ENCODE results near the gene TSHR.
A peak's percentile ranks its signal among the peaks of the same experiment; 100 is the strongest.

TSHR gene

DNA sequence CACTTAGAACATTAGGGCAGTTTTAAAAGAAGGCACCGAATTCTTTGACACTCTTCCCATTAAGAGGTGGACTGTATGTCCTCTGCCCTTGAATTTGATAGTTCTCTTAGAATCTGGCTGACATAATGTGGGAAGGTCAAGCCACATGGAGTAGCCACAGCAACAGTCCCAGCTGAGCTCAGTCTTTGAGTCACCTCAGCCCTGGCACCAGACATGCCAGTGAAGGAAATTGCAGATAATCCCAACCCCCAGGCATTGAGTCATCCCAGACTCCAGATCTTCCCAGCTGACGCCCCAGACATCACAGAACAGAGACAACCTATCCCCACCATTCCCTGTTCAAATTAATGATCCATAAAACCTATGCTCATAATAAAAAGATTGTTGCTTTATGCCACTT lies 181.9 kb downstream of the TSHR start:
- no peak for DNase-seq (ENCODE audit: low read depth in 2 of 2)

DNA sequence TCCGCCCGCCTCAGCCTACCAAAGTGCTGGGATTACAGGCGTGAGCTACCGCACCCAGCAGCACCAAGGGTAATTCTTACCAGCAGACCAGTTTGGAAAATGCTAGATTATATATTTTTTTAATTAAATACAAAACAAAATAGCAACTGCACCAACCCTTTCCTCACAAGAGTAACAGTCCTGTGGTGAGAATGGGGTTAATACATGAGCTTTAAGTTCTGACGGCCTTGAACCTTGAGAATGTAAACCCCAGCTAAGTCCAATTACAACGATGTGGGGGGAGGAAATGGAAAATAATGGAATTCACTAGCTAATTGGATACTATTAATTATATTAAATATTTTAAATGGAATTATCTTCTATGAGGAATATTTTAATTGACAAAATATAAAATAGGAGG lies 183.0 kb downstream of the TSHR start:
- DNase-seq (ENCODE audit: low read depth in 2 of 2), result no peak

DNA sequence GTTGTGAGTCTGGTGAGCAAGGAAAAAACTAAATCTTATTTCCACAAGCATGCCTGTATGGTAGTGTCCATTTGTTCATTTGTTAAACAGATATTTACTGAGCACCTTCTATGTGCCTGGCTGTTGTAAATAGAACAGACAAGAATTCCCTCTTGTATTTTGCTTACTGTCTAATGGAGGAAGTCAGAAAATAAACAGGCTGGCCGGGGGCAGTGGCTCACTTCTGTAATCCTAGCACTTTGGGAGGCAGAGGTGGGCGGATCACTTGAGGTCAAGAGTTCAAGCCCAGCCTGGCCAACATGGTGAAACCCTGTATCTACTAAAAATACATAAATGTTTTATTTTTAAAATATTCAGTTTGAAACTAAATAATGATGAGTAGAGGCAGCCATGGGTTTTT lies 186.0 kb downstream of the TSHR start:
- no peak for DNase-seq (ENCODE audit: low read depth in 2 of 2)

DNA sequence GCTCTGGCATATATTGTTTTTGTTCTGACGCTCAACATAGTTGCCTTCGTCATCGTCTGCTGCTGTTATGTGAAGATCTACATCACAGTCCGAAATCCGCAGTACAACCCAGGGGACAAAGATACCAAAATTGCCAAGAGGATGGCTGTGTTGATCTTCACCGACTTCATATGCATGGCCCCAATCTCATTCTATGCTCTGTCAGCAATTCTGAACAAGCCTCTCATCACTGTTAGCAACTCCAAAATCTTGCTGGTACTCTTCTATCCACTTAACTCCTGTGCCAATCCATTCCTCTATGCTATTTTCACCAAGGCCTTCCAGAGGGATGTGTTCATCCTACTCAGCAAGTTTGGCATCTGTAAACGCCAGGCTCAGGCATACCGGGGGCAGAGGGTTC lies 188.4 kb downstream of the TSHR start:
- DNase-seq (ENCODE audit: low read depth in 2 of 2), result no peak

DNA sequence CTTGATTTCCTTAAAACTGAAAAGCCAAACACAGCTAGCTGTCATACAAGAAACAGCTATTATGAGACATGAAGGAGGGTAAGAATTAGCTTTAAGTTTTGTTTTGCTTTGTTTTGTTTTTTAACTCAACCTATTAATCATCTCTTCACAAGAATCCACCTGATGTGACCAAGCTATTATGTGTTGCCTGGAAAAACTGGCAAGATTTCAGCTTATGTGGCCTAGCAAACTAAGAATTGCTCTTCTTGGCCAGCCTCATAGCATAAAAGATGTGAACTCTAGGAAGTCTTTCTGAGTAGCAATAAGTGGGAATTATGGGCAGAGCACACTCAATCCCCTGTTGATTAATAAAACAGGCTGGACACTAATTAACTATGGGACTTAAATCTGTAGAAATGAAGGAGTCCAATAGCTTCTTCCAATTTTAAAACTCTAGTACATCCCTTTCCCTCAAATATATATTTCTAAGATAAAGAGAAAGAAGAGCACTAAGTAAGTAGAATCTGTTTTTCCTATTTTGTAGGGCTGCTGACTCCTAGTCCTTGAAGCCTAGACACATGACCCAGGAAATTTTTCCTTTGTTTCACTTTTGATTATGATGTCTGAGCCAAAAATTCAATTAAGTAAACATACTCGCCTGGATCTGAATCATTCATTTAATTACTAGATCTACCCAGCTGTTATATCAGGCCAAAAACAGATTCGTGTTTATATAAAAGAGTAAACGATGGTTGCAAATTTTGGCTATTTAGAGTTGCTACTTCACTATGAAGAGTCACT lies 189.6 kb downstream of the TSHR start:
- DNase-seq (ENCODE audit: low read depth in 2 of 2), result no peak

DNA sequence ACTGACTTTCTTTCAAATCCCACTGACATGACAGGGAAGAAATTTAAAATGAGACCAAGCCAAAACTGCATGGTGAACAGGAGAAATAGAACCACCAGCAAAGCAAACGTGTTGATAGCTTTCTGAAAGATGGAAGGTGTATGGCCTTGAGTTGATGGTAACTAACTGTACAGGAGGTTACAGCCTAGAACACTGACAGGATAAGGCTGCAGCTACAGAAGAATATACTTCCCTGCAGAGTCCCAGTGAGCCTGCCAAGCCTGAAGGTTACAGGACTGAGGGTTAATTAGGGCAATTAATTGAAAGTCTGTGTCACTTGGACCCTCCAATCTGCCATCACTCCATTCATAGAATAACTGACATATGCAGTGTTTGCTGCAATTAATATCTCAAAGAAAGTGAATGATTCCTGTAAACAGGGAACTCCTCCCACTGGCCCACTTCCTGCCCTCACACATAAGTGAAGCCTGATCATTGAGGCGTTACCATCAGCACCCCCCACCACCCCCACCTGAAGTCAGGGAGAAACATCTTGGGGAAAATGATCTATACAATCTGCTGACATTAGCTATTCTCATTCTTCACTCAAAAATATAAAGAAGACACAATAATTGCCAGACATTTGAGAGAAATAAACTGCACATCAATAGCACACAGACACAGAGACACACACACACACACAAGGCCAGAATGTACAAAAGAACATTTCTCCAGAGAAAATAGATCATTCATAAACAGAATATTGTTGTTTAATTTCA lies 191.9 kb downstream of the TSHR start:
- no peak for DNase-seq (ENCODE audit: low read depth in 2 of 2)

DNA sequence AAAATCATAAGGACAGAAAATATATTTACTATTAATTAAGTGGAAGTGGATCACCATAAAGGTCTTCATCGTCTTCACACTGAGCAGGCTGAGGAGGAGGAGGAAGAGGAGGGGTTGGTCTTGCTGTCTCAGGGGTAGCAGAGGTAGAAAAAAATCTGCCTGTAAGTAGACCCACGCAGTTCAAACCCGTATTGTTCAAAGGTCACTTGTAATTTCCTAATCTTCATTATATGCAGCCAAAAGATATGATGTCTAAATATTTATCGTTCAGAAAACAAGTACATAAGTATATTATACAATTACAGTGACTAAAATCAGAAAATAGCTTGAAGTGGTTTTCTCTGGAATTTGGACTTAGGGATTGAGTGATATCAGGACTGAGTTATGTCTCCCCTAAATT lies 193.2 kb downstream of the TSHR start:
- DNase-seq (ENCODE audit: low read depth in 2 of 2), result no peak

DNA sequence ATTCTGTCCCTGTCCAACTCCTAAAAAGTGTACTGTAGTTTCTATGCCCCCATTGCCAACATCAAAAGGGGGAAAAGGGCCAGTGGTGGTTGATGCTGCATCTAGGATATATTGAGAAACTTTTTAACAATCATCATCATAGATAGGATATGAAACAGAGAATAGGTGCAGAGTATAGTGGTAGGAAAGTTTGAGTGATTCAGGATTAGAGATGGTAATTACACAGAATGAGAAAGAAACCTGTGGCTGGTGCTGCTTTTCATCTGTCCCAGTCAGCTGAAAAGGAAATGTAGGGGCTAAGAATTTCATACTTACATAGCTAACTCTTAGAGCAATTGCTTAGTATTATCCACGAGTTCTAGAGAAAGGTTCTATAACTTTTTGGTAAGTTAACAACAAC lies 197.8 kb downstream of the TSHR start:
- DNase-seq (ENCODE audit: low read depth in 2 of 2), result peak in 1 of 2 donors; percentile 3

DNA sequence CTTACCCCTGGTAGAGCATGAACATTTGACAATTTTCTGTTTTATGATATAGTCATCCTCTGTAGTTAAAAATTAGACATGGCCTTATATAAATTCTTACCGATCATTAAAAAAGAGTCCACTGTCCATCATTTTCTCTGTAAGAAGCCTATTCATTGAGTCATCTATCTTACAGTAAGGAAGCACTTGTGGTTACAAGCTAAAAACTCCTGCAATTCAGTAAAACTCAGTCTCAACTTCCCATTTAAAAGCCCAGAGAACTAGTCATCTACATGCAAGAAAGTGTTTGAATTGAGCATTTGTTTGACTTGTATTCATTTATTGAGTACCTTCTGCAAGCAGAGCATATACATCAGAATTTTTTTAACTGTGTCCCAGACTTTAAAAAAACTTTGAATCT lies 202.0 kb downstream of the TSHR start:
- no peak for DNase-seq (ENCODE audit: low read depth in 2 of 2)

DNA sequence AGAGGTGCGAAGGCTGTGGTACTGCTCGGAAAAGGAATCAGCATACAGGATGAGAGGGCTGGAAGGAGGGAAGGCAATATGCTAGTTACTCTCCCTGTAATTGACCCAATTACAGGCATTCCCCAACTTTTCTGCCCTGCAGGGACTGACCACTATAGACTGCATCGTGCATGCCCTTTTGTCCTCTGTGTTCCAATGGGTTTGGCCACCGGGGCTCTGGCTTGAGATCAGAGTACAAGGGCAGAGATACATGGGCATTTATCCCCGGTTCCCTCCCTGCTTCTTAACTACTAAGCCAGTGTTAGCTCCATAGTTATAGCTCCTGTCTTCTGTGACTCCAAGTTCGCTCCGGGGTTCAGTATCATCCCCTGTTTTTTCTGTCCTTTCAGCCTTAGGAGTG lies 205.7 kb downstream of the TSHR start:
- no peak for DNase-seq (ENCODE audit: low read depth in 2 of 2)

DNA sequence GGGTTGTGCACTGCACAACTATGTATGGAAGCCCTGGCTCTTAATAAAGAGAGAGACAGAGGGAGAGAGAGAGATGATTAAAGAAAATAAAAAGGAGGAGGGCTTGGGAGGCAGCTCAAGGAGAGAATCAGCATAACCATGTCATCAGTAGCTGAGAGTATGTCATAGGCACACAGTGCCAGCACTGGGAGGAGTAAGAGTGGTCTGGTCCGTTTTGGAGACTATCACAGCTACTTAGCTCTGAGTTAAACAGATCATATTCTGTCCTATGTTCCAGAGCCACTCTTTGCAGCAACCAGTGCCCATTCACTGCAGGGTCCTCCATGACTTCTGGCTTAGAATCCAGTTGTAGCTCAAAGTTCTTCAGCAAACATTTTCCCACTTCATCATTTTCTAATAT lies 206.3 kb downstream of the TSHR start:
- no peak for DNase-seq (ENCODE audit: low read depth in 2 of 2)

DNA sequence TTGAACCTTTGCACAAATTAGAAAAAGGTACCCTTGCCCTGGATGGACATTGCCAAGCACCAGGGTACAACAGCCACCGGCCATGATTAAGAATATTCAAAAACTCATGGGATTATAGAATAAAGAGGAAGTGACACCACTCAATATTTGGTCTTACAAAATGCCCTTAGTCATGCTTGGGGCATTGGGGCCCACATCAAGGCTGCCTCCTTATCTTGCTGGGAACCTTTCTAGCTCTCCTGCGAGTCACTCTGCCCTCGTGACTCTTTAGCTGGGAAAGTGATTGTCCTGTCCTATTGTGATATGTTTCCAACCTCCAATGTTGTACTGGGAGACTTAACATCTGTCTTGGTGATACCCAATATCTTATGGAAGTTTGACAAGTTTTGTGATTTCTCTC lies 207.5 kb downstream of the TSHR start:
- no peak for DNase-seq (ENCODE audit: low read depth in 2 of 2)

DNA sequence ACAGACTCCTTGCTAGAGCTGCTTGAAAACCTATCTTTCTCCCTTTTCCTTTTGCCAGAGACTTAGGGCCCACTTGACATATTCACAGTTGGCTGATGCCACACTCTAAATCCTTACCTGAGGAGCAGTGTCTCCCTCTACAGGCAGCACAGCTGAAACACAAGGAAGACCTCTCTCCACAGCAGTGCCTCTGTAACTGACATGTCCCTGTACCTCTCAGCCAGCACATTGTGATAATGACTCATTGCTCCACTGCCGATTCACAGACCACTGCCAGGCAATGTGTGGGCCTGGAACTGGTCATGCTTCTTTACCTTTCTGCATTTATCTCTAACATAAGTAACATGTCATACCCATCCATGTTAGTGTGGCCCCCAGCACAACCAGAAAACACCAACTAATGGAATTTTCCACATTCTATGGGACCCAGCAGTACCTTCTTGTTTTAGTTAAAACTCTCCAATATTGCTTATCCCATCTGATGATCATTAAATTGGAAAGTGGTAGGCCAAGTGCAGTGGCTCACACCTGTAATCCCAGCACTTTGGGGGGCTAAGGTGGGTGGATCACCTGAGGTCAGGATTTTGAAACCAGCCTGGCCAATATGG lies 208.8 kb downstream of the TSHR start:
- DNase-seq (ENCODE audit: low read depth in 2 of 2), result peak; percentile 69 to 71

DNA sequence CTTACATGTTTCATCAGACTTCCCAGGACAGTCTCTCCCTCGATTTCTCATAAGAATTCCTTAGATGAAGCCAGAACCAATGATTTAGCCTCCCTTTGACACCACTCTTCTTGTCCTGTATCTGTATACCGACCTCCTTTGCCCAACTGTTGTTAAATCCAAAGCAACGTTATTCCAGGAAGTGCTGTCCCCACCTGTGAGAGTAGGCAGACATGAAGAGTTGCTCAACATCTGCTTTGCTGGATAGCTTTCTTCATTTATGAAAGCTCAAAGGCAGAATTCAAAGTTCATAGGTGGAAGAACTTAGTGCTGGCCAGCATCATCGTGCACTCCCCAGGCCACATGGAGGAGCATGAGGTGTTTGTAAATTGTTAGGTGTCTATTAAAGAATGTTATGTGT lies 209.8 kb downstream of the TSHR start:
- DNase-seq (ENCODE audit: low read depth in 2 of 2), result no peak

DNA sequence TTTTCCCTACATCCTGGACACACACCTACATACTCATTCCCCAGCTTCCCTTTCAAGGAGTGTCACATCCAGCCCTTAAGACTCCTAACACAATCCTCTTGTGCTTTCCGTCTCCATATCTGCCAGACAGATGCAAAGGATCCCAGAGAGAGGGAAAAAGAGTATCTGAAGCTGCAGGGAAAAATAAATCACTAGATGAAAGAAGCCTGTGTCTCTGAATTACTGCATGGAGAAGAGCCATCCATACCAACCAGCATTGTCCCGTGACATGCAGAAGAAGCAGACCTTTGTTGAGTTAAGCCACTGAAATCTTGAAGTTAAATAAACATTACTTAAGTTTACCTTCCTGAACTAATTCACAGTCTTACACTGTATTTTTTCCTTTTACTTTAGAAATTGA lies 210.7 kb downstream of the TSHR start:
- no peak for DNase-seq (ENCODE audit: low read depth in 2 of 2)

DNA sequence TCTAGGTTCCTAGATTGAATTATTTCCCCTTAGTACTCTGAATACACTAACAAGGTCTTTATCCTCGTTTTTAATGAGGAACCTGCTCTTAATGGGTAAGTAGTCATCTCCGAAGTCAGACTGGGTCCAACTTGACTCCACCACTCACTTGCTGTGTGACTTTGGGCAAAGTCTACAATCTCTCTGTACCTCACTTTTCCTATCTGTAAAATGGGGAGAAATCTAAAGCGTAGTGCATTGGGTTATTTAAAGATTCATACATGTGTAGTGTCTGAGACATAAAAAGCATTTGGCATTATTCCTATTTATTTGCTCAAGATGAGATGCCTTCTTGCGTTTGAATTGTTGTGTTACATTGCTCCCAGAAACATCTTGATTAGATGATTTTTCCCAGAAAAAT lies 213.8 kb downstream of the TSHR start:
- DNase-seq (ENCODE audit: low read depth in 2 of 2), result no peak

DNA sequence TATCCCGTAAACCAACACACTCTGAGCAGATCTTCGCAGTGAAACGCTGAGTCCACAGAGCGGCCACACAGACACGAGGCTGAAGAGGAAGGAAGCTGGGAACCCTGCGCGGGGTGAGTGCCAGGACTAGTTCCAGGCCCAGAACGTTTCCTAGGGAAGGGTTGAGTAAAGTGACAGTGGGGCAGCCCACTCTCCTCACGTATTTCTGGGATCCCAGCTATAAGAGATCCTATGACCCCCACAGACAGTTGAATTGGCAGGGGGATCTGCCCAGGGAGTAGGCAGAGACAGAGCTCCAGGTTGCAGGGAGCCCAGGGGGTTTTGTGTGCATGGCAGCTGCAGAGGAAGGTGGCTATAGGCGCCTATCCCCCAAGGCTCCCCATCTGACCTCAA lies 214.3 kb downstream of the TSHR start:
- DNase-seq (ENCODE audit: low read depth in 2 of 2), result no peak

DNA sequence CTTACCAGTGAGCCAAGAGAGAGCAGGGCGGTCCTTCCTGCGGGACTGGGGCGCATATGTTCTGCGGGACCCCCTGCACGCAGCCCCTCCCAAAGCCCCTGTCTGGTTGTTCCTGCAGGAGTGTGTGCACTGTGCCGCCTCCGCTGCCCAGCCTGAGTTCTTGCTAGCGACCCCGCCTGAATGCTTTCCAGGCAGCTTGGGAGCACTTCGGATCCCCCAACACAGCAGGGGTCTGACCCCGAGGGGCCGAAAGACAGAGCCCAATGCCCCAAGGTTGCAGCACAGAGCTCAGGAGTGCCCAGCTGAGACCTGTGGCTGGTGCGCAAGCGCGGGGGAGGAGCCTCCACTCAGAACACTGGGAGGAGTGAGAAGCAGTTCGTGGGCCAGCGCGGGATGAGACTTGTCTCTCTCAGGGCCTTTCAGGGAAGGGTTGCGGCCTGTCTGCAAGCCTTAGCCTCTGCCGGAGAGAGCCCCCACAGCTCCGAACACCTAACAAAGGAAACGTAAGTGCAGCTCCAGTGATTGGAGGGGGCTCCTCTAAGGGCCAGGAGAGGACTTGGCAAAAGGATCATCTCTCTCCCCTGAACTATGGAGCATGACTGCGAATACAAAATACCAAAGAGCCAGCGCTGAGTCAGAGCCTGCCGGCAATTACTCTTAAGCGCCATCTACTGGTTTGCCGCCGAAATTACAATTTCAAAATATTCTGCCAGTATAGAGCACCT lies 214.8 kb downstream of the TSHR start:
- DNase-seq (ENCODE audit: low read depth in 2 of 2), result peak; percentile 83 to 84

DNA sequence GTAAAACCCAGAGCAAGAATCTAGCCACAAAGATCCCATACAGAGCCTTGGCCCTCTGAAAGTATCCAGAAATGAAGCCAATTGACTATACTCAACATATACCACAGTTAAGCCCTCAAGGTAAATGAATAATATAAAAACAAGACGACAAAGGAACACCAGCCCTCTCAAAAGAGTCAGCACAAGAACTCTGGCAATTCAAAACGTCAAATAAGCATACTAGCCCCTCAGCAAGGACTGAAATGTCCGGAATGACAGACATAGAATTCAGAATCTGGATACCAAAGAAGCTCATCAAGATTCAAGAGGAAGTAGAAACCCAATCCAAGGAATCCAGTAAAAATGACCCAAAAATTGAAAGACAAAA lies 215.4 kb downstream of the TSHR start:
- no peak for DNase-seq (ENCODE audit: low read depth in 2 of 2)

DNA sequence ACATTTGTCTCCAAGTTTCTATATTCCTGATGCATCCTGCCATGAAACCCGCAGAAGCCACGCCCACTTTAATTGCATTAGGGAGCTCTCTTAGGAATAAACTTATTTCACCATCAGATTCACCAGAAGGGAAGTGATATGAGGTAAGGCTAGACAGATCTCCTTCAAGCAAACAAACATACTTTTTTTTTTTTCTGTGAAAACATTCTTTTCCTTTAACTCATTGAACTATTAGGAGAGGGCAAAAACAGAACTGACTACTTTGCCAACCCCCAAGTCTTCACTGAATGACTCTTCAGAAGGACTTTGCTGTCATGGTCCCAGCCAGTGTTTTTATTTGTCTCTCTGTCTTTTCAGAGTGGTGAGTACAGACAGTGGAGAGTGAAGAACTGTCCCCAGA lies 216.9 kb downstream of the TSHR start:
- no peak for DNase-seq (ENCODE audit: low read depth in 2 of 2)

DNA sequence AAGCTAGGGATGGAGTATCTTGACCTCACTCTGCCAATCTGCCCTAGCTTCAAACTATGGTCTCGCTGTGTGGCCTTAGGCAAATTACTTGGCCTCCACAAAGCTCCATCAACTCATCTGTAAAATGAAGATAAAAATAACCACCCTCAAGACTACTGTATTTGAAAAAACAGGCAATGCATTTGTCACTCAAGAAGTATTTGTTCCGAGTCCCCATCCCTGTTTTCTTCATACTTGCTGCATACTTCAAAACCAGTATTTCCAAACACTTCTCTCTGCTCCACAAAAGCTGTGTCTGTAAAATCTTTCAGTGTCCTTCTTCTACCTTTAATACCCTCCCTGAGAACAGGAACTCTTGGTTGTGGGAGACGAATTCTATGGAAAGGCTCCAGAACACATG lies 217.5 kb downstream of the TSHR start:
- no peak for DNase-seq (ENCODE audit: low read depth in 2 of 2)

DNA sequence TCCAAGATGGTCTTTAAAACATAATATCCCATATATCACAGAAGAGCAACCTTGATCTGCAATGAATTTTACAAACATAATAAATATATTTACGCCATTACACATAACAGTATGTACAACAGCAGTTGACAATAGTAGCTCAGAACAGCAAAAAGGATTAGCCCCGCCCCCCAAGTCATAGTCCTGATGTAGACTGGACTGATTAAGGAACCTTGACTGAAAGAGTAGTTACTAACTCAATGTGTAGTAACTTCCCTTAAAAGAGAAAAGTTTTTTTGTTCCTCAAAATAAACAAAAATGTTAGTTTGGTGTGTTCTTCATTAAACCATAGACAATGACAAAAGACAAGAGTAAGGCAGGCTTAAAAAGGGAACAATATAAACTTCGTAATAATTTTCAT lies 220.8 kb downstream of the TSHR start:
- DNase-seq (ENCODE audit: low read depth in 2 of 2), result no peak

DNA sequence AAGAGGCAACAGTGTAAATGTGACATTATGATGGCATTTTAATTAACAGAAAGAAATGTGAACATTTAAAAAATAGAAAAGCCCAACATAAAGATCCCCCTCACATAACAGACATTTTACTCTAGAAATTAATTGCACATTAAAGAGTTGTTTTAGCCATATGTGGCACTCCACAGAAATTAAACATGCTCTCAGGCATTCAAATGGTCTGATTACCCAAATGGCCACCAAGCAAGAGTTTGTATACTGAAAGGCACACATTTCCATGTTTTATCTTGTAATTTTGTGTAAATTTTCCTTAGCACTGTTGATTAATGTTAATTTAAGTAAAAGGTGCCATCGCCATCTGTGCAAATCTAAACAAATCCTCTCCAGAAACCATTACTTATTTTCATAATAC lies 221.8 kb downstream of the TSHR start:
- no peak for DNase-seq (ENCODE audit: low read depth in 2 of 2)
